ENCODE results near the gene EFEMP1.

DNA sequence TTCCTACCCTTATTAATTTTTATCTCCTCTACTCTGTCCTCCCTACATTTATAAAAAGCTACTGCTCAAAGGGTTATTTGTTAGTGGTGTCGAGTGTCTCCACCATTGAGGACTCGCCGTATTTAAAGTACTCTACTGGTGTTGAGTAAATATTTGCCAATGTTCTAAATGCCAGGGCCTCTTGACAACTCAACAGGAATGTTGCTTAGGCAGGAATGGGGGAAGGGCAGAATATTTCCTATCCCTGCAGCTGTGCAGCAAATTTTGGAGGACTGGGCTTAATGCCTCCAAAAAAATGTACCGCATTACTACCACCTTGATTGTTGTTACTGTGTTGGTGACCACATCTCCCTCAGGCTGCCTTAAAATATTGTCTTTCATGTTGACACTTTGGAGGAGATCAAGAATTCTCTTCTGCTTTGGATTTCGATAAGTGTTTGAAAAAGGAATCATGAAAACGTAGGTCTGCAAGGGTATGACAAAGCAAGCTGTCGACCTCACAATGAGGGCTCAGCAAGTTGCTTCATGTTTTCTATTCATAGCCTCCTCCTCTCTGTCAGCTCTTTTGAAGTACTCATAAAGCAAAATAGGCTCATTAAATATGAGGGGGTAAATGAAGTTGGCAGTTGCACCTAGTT lies 84.3 kb downstream of the EFEMP1 start:
- TF ChIP-seq, protein P1, sequence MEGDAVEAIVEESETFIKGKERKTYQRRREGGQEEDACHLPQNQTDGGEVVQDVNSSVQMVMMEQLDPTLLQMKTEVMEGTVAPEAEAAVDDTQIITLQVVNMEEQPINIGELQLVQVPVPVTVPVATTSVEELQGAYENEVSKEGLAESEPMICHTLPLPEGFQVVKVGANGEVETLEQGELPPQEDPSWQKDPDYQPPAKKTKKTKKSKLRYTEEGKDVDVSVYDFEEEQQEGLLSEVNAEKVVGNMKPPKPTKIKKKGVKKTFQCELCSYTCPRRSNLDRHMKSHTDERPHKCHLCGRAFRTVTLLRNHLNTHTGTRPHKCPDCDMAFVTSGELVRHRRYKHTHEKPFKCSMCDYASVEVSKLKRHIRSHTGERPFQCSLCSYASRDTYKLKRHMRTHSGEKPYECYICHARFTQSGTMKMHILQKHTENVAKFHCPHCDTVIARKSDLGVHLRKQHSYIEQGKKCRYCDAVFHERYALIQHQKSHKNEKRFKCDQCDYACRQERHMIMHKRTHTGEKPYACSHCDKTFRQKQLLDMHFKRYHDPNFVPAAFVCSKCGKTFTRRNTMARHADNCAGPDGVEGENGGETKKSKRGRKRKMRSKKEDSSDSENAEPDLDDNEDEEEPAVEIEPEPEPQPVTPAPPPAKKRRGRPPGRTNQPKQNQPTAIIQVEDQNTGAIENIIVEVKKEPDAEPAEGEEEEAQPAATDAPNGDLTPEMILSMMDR (IDR thresholded peaks at IDR 0.05) = no peak
- no peak for TF ChIP-seq POLR2A (IDR thresholded peaks at IDR 0.05)

All from prostate gland (tissue), 2 donors.